GM21381 (cell line): Measurements from ENCODE around the gene RPL10A.
"Not testable (repeated sequence)": the region's sequence is repeated elsewhere in the genome, so short reads cannot be mapped to it uniquely, and the experiment has no call there.

Source experiments
- ATAC-seq: cut with Tn5 transposase; IDR thresholded peaks from one replicate; pipeline ENCODE4 v1.9.1; 2021; ENCODE audit warnings: mild to moderate bottlenecking, moderate library complexity; ENCODE audit not compliant: unreplicated experiment

RPL10A gene

GRCh38 chr6:35508542-35508941 is 40.3 kb downstream of the RPL10A start:
- ATAC-seq: no peak

- no peak for ATAC-seq
Observed at GRCh38 chr6:35510916-35511561, 42.8 kb downstream of the RPL10A start.

GRCh38 chr6:35511562-35511941 is 43.4 kb downstream of the RPL10A start:
- ATAC-seq: no peak

- no peak for ATAC-seq
Observed at GRCh38 chr6:35512006-35512405, 43.8 kb downstream of the RPL10A start.

- no peak for ATAC-seq
Observed at GRCh38 chr6:35512740-35513139, 44.5 kb downstream of the RPL10A start, which contains the start of gene TULP1. TULP1 (minus strand) TSS chr6:35512896; CDS start chr6:35512858, 38 bp downstream.

GRCh38 chr6:35514587-35514986 is 46.4 kb downstream of the RPL10A start:
- no peak for ATAC-seq

- not testable (repeated sequence) for ATAC-seq
Observed at GRCh38 chr6:35515939-35516338, 47.7 kb downstream of the RPL10A start.

- no peak for ATAC-seq
Observed at GRCh38 chr6:35516712-35517111, 48.5 kb downstream of the RPL10A start.

- ATAC-seq: not testable (repeated sequence)
Observed at GRCh38 chr6:35517978-35518377, 49.8 kb downstream of the RPL10A start.

GRCh38 chr6:35518566-35519312 is 50.5 kb downstream of the RPL10A start:
- ATAC-seq: no peak

GRCh38 chr6:35519313-35520015 is 51.3 kb downstream of the RPL10A start:
- ATAC-seq: no peak
